GM19351 (cell line): Measurements from ENCODE around the gene ADAM15.
A peak's percentile ranks its signal among the peaks of the same experiment; 100 is the strongest.

Experiments
- ATAC-seq: cut with Tn5 transposase; IDR thresholded peaks from one replicate; pipeline ENCODE4 v1.9.1; 2021; ENCODE audit warnings: mild to moderate bottlenecking, moderate library complexity; ENCODE audit not compliant: unreplicated experiment

Gene ADAM15

DNA sequence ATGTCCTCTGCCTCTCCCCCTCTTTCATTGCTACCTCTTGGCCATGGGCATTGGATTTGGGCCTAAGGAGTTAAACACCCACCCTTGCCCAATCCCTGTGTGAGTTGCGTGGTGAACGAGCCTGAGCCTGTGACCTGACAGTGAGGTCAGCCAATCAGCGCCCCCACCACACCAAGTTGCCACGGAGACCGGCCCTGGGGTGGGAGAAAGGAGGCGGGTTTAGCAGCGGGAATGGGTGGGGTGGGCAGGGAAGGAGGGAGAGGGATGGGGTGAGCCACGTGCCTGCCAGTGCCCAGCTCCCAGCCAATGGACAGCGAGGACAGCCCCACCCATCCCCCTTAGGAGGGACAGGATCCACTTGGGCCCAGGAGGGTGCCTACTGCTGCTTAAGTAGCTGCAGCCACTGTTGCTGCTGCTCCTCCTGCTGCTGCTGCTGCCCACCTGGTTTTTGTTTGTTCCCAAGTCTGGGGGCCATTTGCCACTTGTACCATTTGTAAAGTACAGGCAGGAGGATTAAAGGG lies 39.0 kb upstream of the ADAM15 start:
- ATAC-seq, result no peak

GRCh38 chr1:155012776-155013602 lies 38.1 kb upstream of the ADAM15 start:
- ATAC-seq, result no peak

DNA sequence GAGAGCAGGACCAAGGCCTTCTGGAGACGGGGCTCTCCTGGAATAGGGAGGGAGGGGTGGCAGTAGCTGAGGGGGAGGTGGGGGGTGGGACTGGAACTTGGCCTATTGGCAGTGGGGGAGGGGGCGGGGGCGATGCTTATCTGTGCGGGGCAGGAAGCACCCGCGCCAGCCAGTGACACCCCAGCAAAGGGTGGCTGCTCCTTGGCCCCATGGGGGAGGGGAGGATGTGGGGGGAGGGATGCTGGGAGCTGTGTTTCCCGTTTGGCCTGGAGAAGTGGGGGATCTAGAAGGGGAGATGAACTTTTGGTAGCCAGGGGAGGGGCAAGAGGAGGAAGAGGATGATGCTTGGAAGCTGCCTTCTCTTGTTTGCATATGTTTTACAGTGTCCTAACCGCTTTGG lies 37.5 kb upstream of the ADAM15 start:
- no peak for ATAC-seq

GRCh38 chr1:155014709-155015508 lies 36.2 kb upstream of the ADAM15 start:
- no peak for ATAC-seq

DNA sequence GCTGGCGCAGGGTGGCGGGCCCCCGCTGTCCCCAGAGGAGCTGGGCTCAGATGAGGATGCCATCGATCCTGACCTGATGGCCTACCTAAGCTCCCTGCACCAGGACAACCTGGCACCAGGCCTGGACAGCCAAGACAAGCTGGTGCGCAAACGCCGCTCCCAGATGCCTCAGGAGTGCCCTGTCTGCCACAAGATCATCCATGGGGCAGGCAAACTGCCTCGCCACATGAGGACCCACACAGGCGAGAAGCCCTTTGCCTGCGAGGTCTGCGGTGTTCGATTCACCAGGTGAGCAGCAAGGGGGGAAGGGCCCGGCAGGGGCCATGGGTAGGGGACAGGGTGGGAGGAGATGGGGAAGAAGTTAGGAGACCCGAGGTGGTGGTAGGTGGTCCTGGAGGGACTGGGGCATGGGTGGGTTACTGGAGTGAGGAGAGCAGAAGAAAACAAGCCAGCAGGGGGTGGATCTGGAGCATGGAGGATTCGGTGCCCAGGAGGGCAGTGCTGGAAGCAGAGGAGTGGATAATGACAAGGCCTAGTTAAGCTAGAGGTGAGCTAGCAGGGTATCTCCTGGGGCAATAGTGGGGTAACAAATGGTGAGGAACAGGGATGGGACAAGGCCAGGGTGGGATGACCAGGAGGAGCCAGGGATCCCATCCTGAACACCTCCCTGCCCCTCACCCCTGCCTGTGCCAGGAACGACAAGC lies 35.4 kb upstream of the ADAM15 start:
- ATAC-seq, result no peak

DNA sequence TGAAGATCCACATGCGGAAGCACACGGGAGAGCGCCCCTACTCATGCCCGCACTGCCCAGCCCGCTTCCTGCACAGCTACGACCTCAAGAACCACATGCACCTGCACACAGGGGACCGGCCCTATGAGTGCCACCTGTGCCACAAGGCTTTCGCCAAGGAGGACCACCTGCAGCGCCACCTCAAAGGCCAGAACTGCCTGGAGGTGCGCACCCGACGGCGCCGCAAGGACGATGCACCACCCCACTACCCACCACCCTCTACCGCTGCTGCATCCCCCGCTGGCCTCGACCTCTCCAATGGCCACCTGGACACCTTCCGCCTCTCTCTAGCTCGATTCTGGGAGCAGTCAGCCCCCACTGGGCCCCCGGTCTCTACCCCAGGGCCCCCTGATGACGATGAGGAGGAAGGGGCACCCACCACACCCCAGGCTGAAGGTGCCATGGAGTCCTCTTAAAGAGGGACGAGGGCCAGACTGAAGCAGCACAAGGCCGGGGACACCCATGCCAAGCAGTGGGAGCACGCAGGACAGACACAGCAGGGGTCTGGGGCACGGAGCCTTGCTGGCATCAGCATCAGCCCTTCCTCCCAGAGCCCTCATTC lies 34.8 kb upstream of the ADAM15 start:
- no peak for ATAC-seq

DNA sequence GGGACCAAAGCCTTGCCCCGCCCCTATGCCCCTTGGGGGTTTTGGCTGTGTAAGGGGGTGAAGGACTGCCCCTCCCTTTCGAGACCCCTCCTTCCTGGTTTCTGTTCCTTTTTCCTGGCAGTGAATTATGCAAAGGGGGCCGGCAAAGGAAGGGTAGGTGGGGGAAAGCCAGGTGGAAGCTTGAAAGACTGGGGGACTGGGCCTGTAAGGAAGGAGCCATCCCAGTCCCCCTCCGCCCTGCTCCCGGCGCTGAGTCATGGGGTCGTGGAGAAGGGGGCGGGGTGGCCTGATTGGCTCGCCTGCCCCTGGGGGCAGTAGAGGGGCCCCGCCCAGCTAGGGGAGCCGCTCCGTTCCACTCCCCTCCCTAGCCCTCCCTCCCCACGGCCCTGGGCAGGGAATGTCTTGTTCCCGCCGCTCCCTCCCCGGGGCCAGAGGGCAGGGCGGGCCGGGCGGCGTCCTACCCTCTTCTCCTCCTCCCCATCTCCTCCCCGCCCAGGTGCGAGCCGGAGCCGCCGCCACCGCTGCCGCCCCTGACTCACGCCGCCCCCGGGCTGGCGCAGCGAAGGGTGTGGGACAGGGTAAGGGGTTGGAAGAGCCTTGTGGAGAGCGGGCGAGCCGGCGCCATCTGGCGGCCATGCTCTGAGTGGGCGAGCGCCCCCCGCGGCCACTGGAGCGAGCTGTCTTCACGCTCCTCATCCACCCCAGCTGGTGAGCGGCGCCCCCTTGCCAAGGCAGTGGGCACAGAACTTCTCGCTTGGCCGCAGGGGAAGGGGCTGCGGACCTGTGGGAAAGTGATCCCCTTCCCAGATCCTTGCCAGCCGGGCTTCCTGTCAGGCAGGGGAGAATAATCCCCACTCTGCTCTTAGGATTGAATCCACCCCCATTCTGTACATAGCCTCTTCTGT lies 33.8 kb upstream of the ADAM15 start:
- peak; percentile 90 for ATAC-seq

- peak; percentile 17 for ATAC-seq
Measured at GRCh38 chr1:155017946-155018316, 33.2 kb upstream of the ADAM15 start.

GRCh38 chr1:155018617-155019348 lies 32.3 kb upstream of the ADAM15 start:
- ATAC-seq, result no peak

- no peak for ATAC-seq
Measured at GRCh38 chr1:155019377-155020245, 31.5 kb upstream of the ADAM15 start.

DNA sequence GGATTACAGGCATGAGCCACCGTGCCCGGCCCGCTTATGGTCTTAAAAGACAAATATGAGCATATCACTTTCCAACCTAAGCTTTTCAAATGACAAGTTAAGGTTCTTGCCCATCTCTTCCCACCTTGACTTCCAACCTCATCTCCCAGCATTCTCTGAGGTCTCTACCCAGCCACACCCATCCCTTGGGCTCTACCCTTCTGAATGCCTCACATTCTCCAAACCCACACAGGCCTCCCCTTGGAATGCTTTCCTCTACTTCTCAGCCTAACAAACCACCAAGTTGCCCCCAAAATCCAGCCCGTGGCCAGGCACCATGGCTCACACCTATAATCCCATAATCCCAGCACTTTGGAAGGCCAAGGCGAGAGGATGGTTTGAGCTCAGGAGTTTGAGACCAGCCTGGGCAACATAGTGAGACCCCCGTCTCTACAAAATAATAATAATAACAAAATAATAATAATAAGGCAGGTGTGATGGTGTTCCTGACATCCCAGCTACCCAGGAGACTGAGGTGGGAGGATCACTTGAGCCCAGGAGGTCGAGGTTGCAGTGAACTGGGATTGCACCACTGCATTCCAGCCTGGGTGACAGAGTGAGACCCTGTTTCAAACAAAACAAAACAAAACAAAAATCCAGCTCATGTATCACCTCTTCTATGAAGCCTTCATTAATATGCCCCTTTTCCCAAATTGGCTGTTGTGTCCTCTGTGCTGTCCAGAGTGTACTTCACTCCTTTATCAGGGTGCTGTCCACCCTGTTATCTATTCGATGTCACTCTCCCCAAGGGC lies 28.8 kb upstream of the ADAM15 start:
- ATAC-seq, result no peak

DNA sequence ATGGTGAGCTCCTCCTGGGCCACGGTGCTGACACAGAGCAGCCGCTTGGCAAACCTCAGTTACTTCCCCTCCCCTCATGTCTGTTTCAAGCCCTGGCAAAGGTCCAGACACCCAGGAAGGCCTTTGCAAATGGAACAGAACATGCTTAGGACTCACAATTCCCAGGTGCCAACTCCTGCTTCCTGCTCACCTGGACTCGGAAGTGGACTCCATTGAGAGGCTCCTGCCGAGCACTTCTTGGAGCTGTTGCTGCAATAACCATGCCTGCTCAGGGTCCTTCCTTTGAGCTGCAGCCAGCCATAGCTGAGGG lies 28.2 kb upstream of the ADAM15 start:
- no peak for ATAC-seq

DNA sequence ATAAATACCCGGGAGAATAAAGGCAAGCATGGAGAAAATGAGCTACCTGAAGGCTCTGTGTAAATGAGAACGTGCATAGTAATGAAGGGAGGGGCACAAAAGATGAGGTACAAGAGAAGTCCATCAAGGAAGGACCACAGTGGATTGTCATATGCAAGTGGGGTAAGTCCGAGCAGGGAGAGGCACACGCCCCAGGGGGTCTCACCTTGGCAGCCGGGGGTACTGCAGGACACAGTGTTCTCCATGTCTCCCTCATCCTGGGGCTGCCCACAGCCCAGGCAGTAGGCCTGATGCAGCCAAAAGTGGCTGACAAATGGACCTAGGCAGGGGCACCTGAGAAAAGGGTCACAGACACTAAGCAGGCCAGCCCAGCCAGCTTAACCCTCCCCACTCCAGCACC lies 27.5 kb upstream of the ADAM15 start:
- ATAC-seq, result no peak

- no peak for ATAC-seq
Measured at GRCh38 chr1:155024315-155024714, 26.8 kb upstream of the ADAM15 start.

- ATAC-seq, result no peak
Measured at GRCh38 chr1:155026154-155026553, 25.0 kb upstream of the ADAM15 start.

GRCh38 chr1:155026588-155026987 lies 24.5 kb upstream of the ADAM15 start:
- no peak for ATAC-seq

- ATAC-seq, result no peak
Measured at GRCh38 chr1:155029513-155030242, 21.4 kb upstream of the ADAM15 start.
